GM12878 (cell line): Measurements from ENCODE around the gene RGS6. TPM values are rescaled to one million over a fixed set of nuclear protein-coding genes. Genes with fewer than 3 reads are reported as not detected.

Experiments used
- ATAC-seq: fragments of 200-7000 bp; cut with Tn5 transposase; 3 replicates; pipeline ENCODE4 v1.9.1; 2020; ENCODE audit warnings: mild to moderate bottlenecking, moderate library complexity
- BruUV-seq: library from RNA; stranded (reverse); fragments of 400-500 nt; replicated peaks from 2 replicates; lab custom pipeline; 2021; lab: Mats Ljungman, UMichigan
- CTCF ChIA-PET: fragments of 300-600 bp; sonication (Branson Sonifier 250); formaldehyde crosslinking; extraction: SDS; loops from one replicate; lab custom pipeline; 2021; ENCODE audit warnings: inconsistent platforms; lab: Yijun Ruan, JAX
- POLR2A ChIA-PET: fragments of 350-600 bp; formaldehyde crosslinking; extraction: SDS; loops from one replicate; lab custom pipeline; 2021; ENCODE audit warnings: inconsistent platforms; lab: Charles Lee
- RAD21 ChIA-PET: fragments of 300-600 bp; sonication (Branson Sonifier 250); formaldehyde crosslinking; loops from one replicate; lab custom pipeline; 2023; ENCODE audit warnings: antibody characterized with exemption; ENCODE audit not compliant: unreplicated experiment; lab: Charles Lee
- SMC1A ChIA-PET: fragments of 300-600 bp; sonication (Branson Sonifier 250); formaldehyde crosslinking; loops from one replicate; lab custom pipeline; 2023; ENCODE audit not compliant: unreplicated experiment, uncharacterized antibody; lab: Charles Lee
- DNase-seq: peaks from one replicate; pipeline ENCODE4 v3.0.0-alpha.2; 2011; ENCODE audit warnings: low read depth, low spot score
- FAIRE-seq: peaks from 3 replicates; lab custom pipeline; 2011; peaks lifted over from hg19 to GRCh38; lab: Jason Lieb, UNC
- H2AFZ ChIP-seq: 2 replicates; pipeline ENCODE4 v1.6.0; 2011; ENCODE audit warnings: low read depth, low read length, control low read depth; ENCODE audit not compliant: control insufficient read depth
- H3K27ac ChIP-seq: 2 replicates; pipeline ENCODE4 v1.5.1; 2011; ENCODE audit warnings: control low read depth; ENCODE audit not compliant: control insufficient read depth, insufficient read depth
- H3K27me3 ChIP-seq, 2 experiments: replicated peaks in 1 of 2; 2 replicates each; pipeline versions ENCODE4 v1.6.0 to v1.6.1; 2011; ENCODE audit warnings: low read length in 1 of 2; ENCODE audit not compliant: control insufficient read depth in 2 of 2, insufficient read depth in 2 of 2
- H3K36me3 ChIP-seq, 2 experiments: 2 replicates each; pipeline ENCODE4 v1.5.1; 2011; ENCODE audit warnings: low read length in 1 of 2; ENCODE audit not compliant: control insufficient read depth in 2 of 2, insufficient read depth in 2 of 2
- H3K4me1 ChIP-seq: 2 replicates; pipeline ENCODE4 v1.6.1; 2011; ENCODE audit warnings: mild to moderate bottlenecking, low read length, moderate library complexity, mixed read lengths; ENCODE audit not compliant: control insufficient read depth, insufficient read depth
- H3K4me2 ChIP-seq: 2 replicates; pipeline ENCODE4 v1.6.0; 2011; ENCODE audit warnings: control low read depth; ENCODE audit not compliant: control insufficient read depth, insufficient read depth
- H3K4me3 ChIP-seq: fragments of 200-600 bp; sonication (generic); 2 replicates; pipeline ENCODE4 v1.5.1; 2016
- H3K79me2 ChIP-seq: 2 replicates; pipeline ENCODE4 v1.6.0; 2011; ENCODE audit warnings: low read length; ENCODE audit not compliant: control insufficient read depth, insufficient read depth
- H3K9ac ChIP-seq: 2 replicates; pipeline ENCODE4 v1.8.0; 2011; ENCODE audit warnings: low read length, control low read depth, mixed read lengths; ENCODE audit not compliant: control insufficient read depth, insufficient read depth
- H3K9me3 ChIP-seq: replicated peaks from 3 replicates; pipeline ENCODE4 v1.5.1; 2011; ENCODE audit warnings: mild to moderate bottlenecking, low read length; ENCODE audit not compliant: control insufficient read depth, insufficient read depth
- H4K20me1 ChIP-seq: 2 replicates; pipeline ENCODE4 v1.6.0; 2011; ENCODE audit not compliant: control insufficient read depth, insufficient read depth
- RB1 ChIP-seq: fragments of 450-650 bp; formaldehyde crosslinking; IDR thresholded peaks from 2 replicates; pipeline ENCODE4 v1.6.1; 2017; ENCODE audit warnings: mild to moderate bottlenecking, borderline replicate concordance
- RCOR1 ChIP-seq: conservative IDR thresholded peaks from 2 replicates; pipeline ENCODE4 v1.6.1; 2012; ENCODE audit warnings: low read depth, low read length, improper control_type of control experiment
- RELA ChIP-seq: fragments of 450-650 bp; IDR thresholded peaks from 2 replicates; pipeline ENCODE4 v1.8.0; 2014; ENCODE audit warnings: borderline replicate concordance; ENCODE audit not compliant: partially characterized antibody
- WGBS: methylation state at CpG from one replicate; pipeline ENCODE4 v1.1.6; 2016; ENCODE audit warnings: low lambda C conversion rate; ENCODE audit not compliant: insufficient replicate concordance, insufficient coverage; ENCODE audit errors: missing lambda C conversion rate; 5-methylcytosine and 5-hydroxymethylcytosine counted together
- in situ Hi-C: fragments of 300-500 bp; cut with MboI; formaldehyde crosslinking; loops from 9 replicates; pipeline ENCODE4 v1.14.3; 2018; ENCODE audit warnings: mixed read lengths
- intact Hi-C: fragments of 100-400 bp; cut with micrococcal nuclease; formaldehyde crosslinking; loops from one replicate; pipeline ENCODE4 v1.14.2; 2022; ENCODE audit not compliant: unreplicated experiment
- polyA plus RNA-seq, 11 experiments: library from polyadenylated mRNA; depleted of rRNA in 4 of 11; unstranded in 6 of 11; stranded (reverse) in 5 of 11; fragments of >200 nt; fragmentation: Nextera tagmentation in 4 of 11; fragmentation: Illumina TruSeq in 1 of 11; extraction: Ambion mirVana in 4 of 11; extraction: Trizol in 1 of 11; gene quantifications; 1 replicate in 1 of 11; 2 replicates in 10 of 11; pipeline versions ENCODE4 v1.2.1 to v1.2.3, GENCODE V29; 2011 to 2016; ENCODE audit warnings: inconsistent platforms in 2 of 11, missing spikeins in 2 of 11, low read depth in 1 of 11
- total RNA-seq, 4 experiments: library from RNA; depleted of rRNA in 3 of 4; stranded (reverse); fragments of >200 nt in 3 of 4; fragmentation: Illumina TruSeq in 1 of 4; extraction: Trizol in 1 of 4; gene quantifications; 2 replicates each; pipeline versions ENCODE4 v1.2.1 to v1.2.3, GENCODE V29; 2013 to 2021
- TF ChIP-seq, protein P1 (sequence below): fragments of 450-650 bp; IDR thresholded peaks from 2 replicates; pipeline ENCODE4 v1.6.1; 2016; ENCODE audit warnings: mild to moderate bottlenecking
- TF ChIP-seq, protein P2 (sequence below): fragments of 450-650 bp; IDR thresholded peaks from 2 replicates; pipeline ENCODE4 v1.6.1; 2017; ENCODE audit warnings: low read depth, mild to moderate bottlenecking, moderate library complexity

Gene RGS6
- total and polyA plus RNA-seq, 10 of the 15 experiments (the other 5 are each of a cell fraction or from before 2014, with no cell fraction given) = 3.9 to 18.1 (median 12.4) TPM

DNA sequence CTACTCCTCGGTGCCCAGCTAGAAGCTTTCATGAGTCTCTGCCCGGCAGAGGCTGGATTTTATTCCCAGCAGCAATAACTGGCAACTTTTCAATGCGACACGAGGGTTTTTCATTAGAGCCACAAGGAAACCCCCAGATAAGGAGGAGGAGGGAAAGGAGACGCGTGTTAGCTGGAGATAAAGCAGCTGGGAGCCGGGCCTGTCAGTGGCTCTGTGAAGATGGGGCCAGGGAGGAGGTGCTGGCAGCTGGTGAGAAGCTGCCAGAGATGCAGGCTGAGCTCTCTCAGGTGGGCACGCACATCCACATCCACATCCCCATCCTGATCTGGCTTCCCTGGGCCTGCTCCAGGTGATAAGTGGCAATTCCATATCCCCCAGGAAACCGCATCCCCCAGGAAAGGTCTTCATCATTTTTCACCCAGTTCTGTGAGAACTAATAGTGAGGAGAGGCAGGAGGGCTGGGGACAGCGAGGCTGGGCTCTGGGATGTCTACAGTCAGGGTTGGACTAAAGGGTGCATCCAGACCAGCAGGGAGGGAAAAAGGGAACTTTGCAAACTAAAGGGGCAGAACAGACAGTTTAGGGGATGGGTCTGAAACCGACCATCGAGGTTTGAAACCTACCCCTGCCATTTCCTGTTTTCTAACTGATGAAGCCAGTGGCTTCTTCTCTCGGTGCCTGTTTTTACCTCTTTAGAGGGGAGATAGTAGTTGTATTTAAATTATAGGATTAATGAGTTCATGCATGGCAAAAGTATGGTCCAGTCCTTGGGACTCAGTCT is 548.4 kb downstream of the RGS6 start (continued):
- no peak for TF ChIP-seq RELA
- TF ChIP-seq, protein P1, sequence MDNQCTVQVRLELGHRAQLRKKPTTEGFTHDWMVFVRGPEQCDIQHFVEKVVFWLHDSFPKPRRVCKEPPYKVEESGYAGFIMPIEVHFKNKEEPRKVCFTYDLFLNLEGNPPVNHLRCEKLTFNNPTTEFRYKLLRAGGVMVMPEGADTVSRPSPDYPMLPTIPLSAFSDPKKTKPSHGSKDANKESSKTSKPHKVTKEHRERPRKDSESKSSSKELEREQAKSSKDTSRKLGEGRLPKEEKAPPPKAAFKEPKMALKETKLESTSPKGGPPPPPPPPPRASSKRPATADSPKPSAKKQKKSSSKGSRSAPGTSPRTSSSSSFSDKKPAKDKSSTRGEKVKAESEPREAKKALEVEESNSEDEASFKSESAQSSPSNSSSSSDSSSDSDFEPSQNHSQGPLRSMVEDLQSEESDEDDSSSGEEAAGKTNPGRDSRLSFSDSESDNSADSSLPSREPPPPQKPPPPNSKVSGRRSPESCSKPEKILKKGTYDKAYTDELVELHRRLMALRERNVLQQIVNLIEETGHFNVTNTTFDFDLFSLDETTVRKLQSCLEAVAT = no peak
- TF ChIP-seq, protein P2, sequence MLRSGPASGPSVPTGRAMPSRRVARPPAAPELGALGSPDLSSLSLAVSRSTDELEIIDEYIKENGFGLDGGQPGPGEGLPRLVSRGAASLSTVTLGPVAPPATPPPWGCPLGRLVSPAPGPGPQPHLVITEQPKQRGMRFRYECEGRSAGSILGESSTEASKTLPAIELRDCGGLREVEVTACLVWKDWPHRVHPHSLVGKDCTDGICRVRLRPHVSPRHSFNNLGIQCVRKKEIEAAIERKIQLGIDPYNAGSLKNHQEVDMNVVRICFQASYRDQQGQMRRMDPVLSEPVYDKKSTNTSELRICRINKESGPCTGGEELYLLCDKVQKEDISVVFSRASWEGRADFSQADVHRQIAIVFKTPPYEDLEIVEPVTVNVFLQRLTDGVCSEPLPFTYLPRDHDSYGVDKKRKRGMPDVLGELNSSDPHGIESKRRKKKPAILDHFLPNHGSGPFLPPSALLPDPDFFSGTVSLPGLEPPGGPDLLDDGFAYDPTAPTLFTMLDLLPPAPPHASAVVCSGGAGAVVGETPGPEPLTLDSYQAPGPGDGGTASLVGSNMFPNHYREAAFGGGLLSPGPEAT = no peak; the same call in 1 of the 2 replicates

DNA sequence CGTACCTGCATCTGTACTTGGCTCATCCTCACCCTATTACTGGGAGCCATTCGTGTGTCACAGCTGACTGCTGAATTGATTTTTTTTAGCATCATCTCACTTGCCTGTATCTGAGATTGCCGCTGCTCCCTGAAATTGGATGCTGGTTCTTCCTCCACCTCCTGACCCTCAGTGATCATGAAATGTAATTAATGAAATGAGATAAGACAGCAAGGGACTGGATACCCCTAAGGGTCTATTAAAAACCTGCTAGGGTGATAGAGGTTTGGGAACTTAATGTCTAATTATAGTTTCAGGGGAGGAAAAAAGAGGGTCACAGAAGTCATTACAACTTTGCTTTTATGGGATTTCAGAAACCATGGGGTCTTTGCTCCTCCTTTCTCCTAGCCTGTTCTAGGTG is 551.1 kb downstream of the RGS6 start:
- ChIA-PET CTCF (interaction anchor here (0.8 to 10.8 kb wide), 2 partner anchors 12 to 31 kb away, joined by 3 to 128 read pairs; no protein-coding TSS in a partner anchor), RAD21 (no interaction called here), SMC1A (no interaction called here), POLR2A (no interaction called here)
- H4K20me1 ChIP-seq = no peaks in the 10 kb centered on the region
- intact Hi-C loops (no loop called here), in situ Hi-C loops (no loop called here)
- 89% methylated on average over 3 of the region's 3 CpGs for WGBS
- no peak overlapping the region for H3K4me2 ChIP-seq
- peaks cover 33% of the 10 kb centered on the region for H3K4me1 ChIP-seq
- no peak overlapping the region for H3K27ac ChIP-seq
- TF ChIP-seq RB1 (no peak), RCOR1 (no peak)
- DNase-seq (no peak), ATAC-seq (no peak), FAIRE-seq (no peak)
- no peaks in the 10 kb centered on the region for H3K27me3 ChIP-seq
- H2AFZ ChIP-seq = no peak overlapping the region
- no peaks in the 10 kb centered on the region for H3K36me3 ChIP-seq
- no peak overlapping the region for H3K4me3 ChIP-seq
- BruUV-seq = no TSS peak
- H3K9ac ChIP-seq = no peak overlapping the region
- no peaks in the 10 kb centered on the region for H3K79me2 ChIP-seq
- peaks cover 21% of the 10 kb centered on the region for H3K9me3 ChIP-seq
